Left colon (tissue), 2 donors: ENCODE data around the gene TCF4. TPM values are rescaled to one million over a fixed set of nuclear protein-coding genes. Genes with fewer than 3 reads are reported as not detected.

Experiments
- ATAC-seq: fragments of 200-7000 bp; cut with Tn5 transposase; one replicate; pipeline ENCODE4 v1.9.1; 2020; ENCODE audit warnings: mild to moderate bottlenecking, moderate library complexity
- DNase-seq, 2 donors: peaks; one replicate each; pipeline ENCODE4 v3.0.0-alpha.2; 2020
- intact Hi-C, 2 donors: fragments of 100-400 bp; cut with DNase I in 1 of 2; cut with micrococcal nuclease in 1 of 2; formaldehyde crosslinking; loops; one replicate each; pipeline versions ENCODE4 v1.11.2 to v1.14.0; 2022; cut with DNase I, micrococcal nuclease
- total RNA-seq, 2 donors: library from RNA; stranded (reverse); fragmentation: NEBNext Ultra II Directional; extraction: Animal tissue kit (Norgen Biotek cat#: 25700); gene quantifications; one replicate each; pipeline ENCODE4 v1.2.1, GENCODE V29; 2021
- donor health status: DM: no; HTN: no; CAD: no.
- donor health status: DM: yes; HTN: yes; CAD: no.

The TCF4 gene
- total RNA-seq, 2 donors from 2014 or later = 12.3 to 30.4 TPM

DNA sequence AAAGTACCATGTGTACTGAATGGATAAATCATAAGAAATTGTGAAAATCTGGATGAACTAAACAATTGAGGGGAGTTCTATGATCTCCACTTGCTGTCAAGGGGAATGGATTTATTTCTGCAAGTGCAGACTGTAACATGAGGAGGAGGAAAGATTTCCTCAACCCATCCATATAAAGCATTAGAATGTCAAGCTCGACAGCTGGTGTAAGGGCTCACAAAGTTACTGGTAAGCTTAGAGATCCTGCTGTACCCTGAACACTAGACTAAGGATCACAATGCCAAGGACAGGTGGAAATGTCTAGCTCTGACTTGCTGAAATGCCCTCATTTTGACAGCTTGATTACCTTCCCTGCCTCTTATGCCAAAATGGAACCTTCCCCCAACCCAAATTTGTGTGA is 125.3 kb downstream of the TCF4 start:
- no peak for ATAC-seq
- intact Hi-C loops = no loop called here

GRCh38 chr18:55461848-55462247 is 126.1 kb downstream of the TCF4 start:
- ATAC-seq (no peak), DNase-seq (no peak)
- intact Hi-C loops = no loop called here

More for the DNA sequence above, 125.3 kb downstream of the TCF4 start:
- DNase-seq = no peak

DNA sequence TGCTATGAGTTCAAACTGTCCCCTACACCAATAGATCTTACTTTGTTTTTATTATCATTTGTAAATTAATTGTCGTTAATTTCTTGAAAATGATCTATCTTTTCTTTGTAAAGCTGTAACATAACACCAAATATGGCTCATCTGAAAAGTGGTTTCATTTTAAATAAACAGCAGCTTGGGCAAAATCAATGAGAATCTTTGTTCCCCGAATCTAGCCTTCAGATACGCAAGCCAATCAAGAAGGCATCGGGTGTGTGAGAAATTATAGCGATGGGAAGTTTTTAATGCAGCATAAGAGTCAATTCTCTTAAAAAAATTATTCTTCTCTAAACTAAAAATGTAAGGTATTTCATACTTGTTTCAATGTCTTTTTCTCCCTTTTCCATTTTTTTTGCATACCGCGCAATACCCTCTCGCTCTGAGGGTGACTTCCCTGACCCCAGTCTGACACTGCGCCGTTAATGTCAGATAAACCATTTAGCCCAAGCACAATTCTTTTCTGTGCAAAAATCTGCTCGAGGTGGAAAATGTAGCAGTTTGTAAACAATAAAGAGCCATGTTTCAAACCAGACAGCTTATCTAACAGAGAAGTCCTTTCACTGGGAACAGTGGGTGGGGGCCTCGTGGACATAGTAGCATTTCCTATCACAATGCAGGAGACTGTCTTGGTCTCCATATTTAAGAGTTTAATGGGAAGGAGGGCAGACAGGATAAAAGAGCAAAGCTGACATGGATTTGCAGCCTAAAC is 129.4 kb downstream of the TCF4 start:
- DNase-seq (no peak), ATAC-seq (no peak)
- intact Hi-C loops = no loop called here

DNA sequence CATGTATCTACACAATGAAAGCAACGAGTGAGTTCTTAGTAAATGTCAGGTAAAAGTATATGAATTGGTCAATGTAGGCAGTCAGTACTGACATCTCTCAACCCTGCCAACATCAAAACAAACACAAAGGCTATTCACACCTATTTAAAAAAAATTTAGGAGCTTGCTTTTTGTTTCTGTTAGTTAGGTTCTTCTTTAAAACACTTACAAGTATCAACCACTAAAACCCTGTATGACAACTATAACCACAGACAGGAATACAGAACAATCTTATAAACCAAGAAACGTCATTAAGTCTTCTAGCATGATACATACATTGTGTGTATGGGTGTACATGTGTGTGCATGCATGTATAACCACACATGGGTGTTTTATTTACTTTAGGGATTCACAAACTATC is 131.0 kb downstream of the TCF4 start:
- DNase-seq (no peak), ATAC-seq (no peak)
- intact Hi-C loops = no loop called here

GRCh38 chr18:55455938-55456337 is 132.1 kb downstream of the TCF4 start:
- intact Hi-C loops = no loop called here
- DNase-seq (no peak), ATAC-seq (no peak)

DNA sequence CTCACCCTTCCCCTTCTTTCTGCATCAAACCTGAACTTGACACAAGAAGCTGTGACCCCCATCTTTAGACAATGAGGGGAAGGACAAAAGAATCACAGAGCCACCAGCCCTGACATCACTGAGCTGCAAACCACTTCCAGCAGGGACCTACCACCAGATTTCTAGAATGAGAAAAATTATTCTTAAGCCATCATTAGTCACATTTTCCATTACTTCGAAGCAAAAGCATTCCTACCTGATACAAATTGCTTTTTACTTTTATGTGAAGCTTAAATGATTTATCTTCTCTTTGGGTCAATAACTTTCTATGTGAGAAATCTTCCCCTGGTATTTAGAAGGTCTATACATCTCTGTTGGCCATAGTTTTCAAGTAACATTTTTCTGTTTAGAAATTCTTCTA is 134.8 kb downstream of the TCF4 start:
- ATAC-seq (no peak), DNase-seq (no peak)
- intact Hi-C loops = no loop called here

- intact Hi-C loops = no loop called here
- ATAC-seq (no peak), DNase-seq (no peak)
Observed at GRCh38 chr18:55452123-55452611, 135.8 kb downstream of the TCF4 start.

- DNase-seq (no peak), ATAC-seq (no peak)
- intact Hi-C loops = no loop called here
Observed at GRCh38 chr18:55449412-55450140, 138.4 kb downstream of the TCF4 start.

- intact Hi-C loops = no loop called here
- DNase-seq = no peak
- ATAC-seq = no peak
Observed at GRCh38 chr18:55448420-55448819, 139.6 kb downstream of the TCF4 start.

- DNase-seq (no peak), ATAC-seq (no peak)
- intact Hi-C loops = no loop called here
Observed at GRCh38 chr18:55447672-55448018, 140.3 kb downstream of the TCF4 start.

- DNase-seq (no peak), ATAC-seq (no peak)
- intact Hi-C loops = no loop called here
Observed at GRCh38 chr18:55446996-55447671, 140.9 kb downstream of the TCF4 start.

- ATAC-seq (no peak), DNase-seq (no peak)
- intact Hi-C loops = no loop called here
Observed at GRCh38 chr18:55444536-55444935, 143.5 kb downstream of the TCF4 start.

GRCh38 chr18:55443776-55444175 is 144.2 kb downstream of the TCF4 start:
- no peak for DNase-seq

DNA sequence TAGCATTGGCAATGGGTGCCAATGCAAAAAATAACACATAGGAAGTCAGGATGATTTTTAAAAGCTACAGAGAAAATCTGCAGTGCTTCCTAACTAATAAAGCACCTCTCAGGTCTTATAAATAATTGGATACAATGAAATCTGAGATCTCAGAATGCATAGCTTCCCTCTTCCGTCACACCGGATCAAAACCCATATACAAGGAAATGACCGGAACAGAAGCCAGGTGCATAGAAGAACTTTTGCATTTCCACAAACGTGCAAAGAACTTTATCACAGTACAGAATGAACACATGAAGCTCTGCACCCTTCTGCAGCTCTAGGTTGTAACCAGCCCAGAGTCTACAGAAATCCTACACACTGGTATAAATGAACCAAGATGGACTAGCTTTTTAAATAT is 145.4 kb downstream of the TCF4 start:
- no peak for ATAC-seq
- no peak for DNase-seq
- intact Hi-C loops = no loop called here

More at GRCh38 chr18:55443776-55444175, 144.2 kb downstream of the TCF4 start:
- intact Hi-C loops = no loop called here
- ATAC-seq = no peak

DNA sequence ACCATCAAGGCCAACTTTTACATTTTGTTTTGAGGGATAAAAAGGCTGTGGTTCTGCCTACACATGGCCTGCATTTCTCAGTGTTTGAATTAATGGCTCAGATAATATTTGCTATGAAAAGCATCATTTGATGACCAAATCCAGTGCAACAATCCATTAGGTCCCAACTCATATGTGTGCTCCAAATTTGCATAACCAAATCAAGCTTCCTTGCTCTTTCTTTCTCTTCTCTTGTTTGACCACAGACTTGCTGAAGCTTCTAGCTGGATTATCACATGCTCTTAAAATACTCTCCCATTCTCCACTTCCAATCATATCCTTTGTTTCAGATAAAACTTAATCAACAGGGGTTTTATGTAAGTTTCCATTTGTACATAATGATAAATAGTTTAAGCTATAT is 147.0 kb downstream of the TCF4 start:
- intact Hi-C loops = no loop called here
- ATAC-seq = no peak
- DNase-seq = no peak

DNA sequence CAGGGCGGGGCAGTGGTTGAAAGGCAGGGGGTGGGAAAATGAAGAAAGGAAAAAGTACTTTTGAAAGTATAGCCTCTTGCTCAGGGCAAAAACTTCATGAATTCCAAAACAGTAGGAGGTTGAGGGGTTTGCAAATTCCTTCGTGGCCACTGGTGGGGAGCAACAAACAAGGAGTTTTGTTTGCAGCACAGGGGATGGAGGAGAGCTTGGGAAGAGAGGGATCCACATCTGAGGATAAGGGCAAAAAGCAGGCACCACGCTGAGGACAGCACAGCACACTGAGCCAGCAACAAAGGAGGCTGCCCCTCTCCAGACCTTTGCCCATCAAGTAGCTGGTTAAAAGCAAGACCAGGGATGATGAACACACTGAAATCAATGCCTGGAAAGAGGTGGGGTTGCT is 148.9 kb downstream of the TCF4 start:
- DNase-seq (no peak), ATAC-seq (no peak)
- intact Hi-C loops = no loop called here

GRCh38 chr18:55435592-55435991 is 152.4 kb downstream of the TCF4 start:
- intact Hi-C loops = no loop called here
- DNase-seq (no peak), ATAC-seq (no peak)

GRCh38 chr18:55433648-55434047 is 154.3 kb downstream of the TCF4 start:
- intact Hi-C loops = no loop called here

GRCh38 chr18:55433140-55433539 is 154.9 kb downstream of the TCF4 start:
- ATAC-seq (no peak), DNase-seq (no peak)
- intact Hi-C loops = no loop called here

More at GRCh38 chr18:55433648-55434047, 154.3 kb downstream of the TCF4 start:
- no peak for ATAC-seq
- DNase-seq = no peak
